HG02588 (cell line): ENCODE results near the gene GHSR.

Experiments
- ATAC-seq: cut with Tn5 transposase; IDR thresholded peaks from one replicate; pipeline ENCODE4 v1.9.1; 2021; ENCODE audit warnings: mild to moderate bottlenecking, moderate library complexity; ENCODE audit not compliant: unreplicated experiment

Gene GHSR, protein sequence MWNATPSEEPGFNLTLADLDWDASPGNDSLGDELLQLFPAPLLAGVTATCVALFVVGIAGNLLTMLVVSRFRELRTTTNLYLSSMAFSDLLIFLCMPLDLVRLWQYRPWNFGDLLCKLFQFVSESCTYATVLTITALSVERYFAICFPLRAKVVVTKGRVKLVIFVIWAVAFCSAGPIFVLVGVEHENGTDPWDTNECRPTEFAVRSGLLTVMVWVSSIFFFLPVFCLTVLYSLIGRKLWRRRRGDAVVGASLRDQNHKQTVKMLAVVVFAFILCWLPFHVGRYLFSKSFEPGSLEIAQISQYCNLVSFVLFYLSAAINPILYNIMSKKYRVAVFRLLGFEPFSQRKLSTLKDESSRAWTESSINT

DNA sequence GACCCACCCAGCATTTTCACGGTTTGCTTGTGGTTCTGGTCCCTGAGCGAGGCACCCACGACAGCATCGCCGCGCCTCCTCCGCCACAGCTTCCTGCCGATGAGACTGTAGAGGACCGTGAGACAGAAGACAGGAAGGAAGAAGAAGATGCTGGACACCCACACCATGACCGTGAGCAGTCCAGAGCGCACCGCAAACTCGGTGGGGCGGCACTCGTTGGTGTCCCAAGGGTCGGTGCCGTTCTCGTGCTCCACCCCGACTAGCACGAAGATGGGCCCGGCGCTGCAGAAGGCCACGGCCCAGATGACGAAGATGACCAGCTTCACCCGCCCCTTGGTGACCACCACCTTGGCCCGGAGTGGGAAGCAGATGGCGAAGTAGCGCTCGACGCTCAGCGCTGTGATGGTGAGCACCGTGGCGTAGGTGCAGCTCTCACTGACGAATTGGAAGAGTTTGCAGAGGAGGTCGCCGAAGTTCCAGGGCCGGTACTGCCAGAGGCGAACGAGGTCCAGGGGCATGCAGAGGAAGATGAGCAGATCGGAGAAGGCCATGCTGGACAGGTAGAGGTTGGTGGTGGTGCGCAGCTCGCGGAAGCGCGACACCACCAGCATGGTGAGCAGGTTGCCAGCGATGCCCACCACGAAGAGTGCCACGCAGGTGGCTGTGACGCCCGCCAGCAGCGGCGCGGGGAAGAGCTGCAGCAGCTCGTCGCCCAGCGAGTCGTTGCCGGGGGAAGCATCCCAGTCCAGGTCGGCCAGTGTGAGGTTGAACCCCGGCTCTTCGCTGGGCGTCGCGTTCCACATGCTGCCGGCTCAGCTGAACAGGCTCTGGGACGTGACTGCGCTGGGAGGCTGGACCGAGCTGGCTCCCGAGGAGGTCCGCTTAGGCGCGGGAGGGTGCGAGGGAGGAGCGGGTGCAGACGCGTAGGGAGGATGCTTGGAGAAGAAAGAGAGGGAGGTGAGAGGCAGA, at the start of gene GHSR:
Gene GHSR (minus strand): TSS at position 846 of the 969 bp plus-strand sequence. CDS start 43 bp downstream, at position 803.
- ATAC-seq: no peak

DNA sequence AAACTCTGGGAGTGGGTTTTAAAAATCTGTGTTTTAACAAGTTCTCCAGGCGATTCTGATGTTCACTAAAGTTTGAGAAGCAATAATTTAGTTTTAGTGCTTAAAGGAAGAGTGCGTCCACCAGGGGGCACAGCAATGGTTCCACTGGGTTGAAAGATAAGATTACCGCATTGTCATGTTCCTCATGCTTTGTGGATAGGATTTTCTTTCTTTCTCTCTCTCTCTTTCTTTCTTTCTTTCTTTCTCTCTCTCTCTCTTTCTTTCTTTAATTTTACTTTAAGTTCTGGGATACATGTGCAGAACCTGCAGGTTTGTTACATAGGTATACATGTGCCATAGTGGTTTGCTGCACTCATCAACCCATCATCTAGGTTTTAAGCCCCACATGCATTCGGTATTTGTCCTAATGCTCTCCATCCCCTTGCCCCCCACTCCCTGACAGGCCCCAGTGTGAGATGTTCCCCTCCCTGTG, 42.0 kb upstream of the GHSR start:
- peak; percentile 57 for ATAC-seq

DNA sequence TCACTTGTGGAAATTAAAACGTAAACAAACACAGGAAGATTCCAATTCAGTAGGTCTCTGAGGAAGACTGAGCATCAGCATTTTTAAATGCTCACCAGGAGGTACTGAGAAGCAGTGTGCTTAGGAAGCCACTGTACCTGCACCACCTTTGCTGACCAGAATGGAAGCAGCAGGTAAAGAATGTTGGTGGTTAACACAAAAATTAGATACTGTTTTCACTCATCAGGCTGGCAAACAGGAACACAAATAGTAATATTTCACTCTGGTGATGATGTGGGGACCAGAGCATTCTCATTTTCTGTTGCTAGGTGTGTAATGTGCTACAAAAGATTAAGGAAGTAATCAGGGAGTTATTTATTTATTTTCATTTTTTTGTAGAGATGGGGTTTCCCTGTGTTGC, 29.9 kb upstream of the GHSR start:
- no peak for ATAC-seq

DNA sequence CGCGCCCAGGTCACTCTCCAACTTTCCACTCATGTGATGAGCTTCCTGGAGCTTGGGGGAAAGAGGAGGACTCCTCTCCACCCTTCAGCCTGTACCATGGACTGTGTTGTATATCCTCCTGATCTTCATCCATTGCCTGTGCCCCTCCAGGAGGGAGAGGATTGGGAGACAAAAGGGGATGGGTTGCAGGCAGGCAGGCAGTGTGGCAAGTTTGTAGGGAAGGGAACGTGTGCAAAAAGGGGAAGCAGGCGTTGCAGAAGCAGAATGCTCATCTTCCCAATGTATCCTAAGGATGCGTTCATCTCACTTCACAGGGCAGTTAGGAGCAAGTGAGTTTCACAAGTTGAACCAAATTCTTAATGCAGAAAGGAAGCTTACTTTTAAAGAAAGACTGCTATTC, 28.1 kb upstream of the GHSR start:
- ATAC-seq: no peak

DNA sequence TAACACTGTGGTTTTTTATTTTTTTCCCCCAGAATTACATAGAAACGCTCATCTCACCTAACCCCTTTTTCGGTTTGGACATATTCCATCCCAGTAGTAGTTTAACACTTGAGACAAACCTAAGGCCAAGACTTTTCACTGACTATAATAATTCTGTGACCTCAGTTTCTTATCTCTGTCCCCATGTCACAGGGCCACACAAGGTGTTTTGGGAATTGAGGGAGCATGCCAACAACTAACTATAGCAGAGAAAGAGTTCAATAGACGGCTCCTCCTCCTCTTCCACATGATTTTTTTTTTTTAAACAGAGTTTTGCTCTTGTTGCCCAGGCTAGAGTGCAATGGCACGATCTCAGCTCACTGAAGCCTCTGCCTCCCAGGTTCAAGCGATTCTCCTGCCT, 27.4 kb upstream of the GHSR start:
- ATAC-seq: no peak

DNA sequence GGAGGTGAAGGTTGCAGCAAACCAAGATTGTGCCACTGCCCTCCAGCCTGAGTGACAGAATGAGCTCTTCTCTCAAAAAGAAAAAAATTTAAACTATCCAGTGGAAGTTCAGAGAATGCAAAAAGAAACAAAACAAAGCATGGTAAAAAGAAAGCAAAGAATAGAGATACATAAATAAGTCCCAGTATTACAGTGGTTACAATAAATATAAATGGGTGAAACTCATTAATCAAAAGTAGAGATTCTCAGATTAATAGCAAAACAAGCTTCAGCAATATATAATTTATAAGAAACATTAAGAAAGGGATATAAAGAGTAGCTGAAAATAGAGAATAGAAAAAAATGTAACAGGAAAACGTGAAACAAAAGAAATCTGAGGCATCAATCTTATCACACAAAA, 23.6 kb upstream of the GHSR start:
- no peak for ATAC-seq

DNA sequence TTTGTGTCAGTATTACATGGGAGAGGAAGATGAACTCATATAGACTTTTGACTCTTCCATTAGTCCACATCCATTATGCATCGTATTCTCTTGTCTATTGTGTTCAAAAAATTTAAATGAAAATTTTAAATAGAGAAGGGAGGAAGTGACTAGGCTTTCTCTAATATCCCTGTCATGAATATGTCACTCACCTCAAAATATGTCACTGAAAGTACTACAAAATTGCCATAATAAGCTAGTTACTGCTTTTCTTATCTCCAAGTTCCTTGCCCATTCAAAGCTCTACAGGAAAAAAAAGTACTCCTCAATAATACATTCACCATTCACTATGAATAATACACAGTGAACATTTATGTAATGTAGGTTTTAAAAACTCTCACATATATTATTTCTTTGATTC, 22.3 kb upstream of the GHSR start:
- ATAC-seq: no peak

DNA sequence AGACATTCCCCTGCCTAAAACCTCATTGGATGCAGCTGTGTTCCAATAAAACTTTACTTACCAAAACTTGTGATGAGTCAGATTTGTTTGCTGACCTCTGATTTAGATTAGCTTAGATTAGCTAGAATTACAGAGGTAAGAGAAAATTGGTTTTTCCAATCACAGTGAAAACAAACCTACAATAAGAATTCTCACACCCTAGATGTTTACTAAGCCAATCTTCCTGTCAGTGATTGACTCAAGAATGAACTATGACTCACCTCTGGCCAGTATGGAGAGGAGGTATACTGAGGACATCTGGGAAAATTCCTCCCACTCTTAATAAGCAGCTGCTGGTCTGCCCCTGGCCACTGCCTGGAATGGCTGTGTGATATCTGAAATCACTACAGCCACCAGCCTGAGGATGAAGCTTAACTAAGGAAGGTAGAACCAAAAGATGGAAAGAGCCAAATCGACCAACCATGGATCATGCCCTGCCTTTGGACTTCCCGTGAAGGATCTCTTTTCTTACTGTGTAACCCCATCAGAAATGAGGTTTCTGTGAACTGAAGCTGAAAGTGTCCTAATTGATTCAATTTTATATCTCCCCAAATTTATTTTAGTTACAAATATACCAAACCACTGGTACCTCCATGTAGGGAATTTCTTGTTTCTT, 19.0 kb upstream of the GHSR start:
- ATAC-seq: no peak

DNA sequence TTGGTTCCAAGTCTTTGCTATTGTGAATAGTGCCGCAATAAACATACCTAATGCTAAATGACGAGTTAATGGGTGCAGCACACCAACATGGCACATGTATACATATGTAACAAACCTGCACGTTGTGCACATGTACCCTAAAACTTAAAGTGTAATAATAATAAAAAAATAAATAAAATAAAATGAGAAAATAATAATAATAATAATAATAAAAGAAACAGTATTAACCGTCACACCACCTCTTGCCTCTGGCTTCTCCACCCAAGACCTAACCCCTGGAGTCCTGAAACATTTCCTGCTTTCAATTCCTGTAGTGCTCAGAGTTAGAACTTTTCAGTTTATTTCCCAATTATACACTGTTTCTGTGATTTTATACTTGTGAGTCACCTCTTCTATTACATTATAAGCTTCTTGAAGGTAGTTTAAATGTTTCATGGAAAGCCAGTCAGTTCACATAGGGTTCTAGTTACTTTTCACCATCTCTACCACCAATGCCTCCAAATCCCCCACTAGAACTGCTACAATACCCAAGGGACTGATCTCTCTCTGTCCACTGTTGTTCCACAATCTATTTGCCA, 18.4 kb upstream of the GHSR start:
- no peak for ATAC-seq

DNA sequence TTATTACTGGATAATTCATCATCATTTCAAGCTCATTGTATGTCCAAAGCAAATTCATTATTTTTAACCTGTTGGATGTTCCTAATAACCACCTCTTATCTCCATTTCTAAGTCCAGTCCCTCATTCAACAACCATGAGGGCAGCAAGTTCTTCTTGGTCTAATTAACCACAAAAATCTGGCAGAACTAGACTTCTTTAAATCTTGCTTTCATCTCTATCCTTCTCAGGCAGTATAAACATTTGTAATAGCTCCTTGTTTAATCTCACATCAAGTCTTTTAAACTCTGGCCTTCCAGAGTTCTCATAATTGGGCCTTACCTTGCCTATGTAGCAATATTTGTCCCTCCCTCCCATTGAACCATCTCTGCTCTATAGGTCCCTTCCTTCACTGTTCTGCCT, 17.0 kb upstream of the GHSR start:
- ATAC-seq: no peak

DNA sequence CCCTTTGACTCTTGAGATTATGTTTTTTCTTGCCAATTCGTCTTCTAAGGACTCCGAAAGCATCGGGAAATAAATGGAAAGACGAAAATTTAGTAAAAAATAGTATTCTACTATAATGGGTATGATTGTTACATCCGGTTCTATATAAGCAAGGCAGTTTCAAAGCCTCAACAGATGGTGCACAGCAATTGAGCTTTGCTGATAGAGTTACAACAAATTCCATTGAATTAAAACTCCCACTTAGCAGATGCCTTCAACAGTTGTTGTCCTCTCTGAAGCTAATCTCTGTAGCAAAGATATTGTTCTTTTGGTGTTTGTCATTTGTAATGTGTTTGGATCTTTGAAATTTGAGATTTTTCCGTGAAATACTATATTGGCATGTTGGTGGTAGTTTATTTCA, 16.1 kb upstream of the GHSR start:
- ATAC-seq: no peak

DNA sequence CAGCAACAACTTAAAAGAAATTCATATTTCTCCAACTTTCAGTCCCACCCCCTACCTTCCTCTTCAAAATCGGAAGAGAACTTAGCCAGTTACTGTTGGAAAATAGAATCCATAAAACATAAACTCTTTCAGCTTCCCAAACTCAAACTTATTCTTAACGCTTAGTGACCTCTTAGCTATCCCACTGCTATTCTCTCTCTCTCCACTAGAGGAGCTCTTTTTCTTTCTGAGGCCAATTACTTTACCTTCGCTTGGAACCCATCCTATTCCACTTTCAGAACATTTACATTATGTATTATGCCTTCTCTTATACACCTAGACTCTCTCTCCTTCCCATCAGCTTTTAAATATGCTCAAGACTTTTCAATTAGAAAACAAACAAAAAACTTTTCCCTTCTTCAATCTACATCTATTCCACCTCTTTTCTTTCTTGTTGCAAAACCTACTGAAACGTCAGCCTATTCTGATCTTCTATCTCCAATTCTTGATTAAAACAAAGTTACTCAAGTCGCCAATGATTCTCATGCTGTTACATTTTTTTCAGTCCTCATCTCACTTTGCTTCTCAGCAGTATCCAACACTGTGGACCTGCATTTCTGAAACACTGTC, 13.4 kb upstream of the GHSR start:
- ATAC-seq: no peak

DNA sequence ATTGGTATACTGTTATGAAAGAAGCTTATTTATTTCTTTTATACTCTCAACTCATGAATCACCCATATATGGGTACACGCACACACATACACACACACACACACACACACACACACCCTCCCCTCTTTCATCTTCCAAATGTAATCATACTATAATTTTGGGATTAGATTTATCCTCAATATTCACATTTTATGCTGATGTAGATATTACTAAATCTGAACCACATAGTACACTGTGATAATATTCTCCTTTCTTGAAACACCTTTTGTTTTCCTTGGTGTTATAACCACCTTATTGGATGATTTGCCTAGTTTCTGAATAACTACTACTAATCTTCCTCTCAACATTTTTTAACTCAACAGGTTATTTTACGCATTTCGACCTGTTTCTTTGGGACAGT, 8.1 kb upstream of the GHSR start:
- ATAC-seq: no peak

DNA sequence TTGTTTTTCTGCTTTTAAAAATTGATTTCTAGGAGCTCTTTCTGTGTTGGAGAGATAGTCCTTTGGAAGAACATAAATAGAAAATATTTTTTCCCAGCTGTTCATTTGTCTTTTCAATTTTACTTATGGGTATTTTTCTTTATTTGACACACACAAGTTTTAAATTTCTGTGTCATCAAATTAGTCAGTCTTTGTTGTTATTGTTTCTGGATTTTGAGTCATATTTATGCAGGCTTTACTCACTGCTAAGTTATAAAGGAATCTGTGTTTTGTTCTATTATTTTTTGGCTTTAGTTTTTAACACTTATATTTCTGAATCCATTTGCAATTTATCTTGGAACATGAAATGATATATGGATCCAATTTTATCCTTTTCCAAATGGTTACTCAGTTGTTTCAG, 5.9 kb upstream of the GHSR start:
- ATAC-seq: no peak

DNA sequence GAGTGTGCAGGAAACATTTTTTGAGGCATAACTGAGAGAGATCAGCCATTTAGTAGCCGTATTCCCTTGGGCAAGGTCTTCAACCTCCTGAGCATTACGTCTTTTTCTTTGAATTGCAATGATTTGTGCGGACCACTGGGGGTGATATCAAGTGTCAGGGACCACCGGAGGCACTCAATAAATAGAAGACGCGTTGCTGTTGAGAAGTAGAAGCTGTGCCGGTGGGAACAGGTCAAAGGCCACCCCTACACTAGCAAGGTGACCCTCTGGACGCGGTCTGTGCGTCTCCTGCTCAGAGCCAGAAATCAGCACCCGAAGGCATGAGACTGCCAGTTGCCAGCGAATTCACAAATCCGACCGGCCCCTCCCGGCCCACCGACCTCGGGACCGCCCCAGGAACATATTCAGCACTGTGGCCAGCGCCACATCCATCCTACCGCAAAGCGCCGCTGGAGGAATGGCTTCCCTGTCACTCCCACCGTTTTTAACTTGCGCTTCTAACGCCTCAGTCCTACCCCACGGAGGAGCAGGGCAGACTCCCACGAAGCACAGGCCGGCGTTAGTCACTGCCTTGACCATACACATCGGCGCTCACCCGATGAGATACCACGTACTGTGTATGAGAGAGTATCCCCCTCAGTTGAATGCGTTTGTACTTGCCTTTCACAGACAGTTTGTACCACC, 1.4 kb upstream of the GHSR start:
- no peak for ATAC-seq

DNA sequence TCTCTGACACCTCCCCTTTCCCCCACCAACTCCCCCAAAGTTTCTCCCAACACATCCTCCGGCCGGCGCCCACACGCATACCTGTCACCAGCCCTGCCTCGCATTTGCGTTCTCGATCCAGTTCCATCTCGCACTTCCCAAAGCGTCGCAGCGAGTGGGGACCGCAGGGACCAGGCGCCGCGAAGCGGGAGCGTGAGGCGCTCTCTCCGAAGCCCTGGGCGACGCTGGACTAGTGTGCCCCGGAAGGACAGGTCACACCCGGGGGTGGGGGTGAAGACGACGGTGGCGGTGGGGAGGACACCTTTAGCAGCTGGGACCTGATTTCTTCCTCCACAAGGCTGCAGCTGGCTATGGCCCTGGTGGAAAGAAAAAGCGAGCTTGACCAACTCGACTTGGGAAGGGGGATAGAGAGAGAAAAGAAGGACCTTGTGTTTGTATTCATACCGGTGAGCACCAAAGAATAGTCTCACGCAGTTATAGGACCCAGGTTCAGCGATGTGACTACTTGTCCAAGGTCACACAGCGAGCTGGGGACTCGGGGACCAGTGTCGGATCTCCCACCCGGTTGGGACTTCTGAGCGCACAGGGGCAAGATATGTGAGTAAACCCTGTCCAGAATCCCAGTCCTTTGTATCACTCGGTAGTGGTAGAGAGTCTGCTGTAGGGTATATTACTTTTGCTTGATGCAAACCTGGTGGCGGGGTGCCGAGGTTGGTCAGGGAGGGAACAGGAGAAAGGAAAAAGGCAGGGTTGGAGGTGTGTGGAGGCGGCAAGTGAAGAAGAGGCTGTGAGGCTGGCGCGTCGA, 607 bp upstream of the GHSR start:
- no peak for ATAC-seq

DNA sequence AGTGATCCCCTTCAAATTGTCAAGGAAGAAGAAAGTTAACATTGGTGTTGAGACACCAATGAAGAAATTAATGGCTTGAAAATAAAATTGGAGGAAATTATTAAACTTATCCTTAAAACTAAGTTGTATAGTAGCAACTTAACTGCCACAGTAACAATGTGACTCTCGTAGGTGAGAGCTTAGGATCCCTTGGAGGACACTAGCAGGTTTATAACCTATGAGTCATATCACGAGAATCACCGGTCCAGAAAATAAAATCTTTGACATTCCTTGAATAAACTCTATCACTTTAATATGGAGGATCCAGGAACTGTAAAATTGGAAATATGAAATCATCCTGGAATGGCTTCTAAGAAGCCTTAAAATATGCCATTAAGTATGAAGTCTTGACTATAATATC, 2.1 kb downstream of the GHSR start:
- ATAC-seq: no peak

DNA sequence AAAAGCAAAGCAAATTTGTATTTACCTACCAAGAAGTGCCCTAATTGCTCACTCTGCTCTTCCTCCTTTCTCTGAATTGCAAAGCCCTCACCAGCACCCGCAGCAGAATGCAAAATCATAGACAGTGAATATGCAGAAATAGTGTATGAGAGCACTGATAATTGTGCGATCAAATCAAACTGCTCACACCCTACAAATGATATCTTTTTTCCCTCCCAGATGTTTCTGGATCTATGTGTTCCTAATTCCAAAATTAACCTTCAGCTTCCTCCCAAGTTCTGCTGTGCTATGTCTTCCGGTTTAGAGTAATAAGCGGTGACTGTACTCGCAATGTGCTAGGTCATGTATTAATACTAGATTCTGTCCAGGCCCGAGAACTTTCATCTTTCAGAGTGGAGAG, 3.4 kb downstream of the GHSR start:
- no peak for ATAC-seq

DNA sequence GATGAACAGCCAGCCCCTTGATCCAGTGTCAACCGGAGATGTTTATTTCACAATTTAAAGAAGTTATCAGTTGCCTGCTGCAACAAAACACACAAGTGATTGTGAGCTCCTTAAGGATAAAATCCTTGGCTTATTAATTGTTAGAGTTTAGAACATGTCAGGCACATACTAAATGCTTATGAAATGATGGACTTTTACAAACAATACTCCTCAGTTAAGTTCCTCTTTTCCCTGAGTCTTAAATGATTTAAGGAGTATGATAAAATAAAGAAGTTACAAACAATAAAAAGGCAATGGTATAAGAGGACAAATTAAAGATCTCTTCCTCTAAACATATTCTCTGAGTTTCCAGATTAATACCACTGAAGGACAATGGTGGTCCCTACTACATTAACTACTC, 5.7 kb downstream of the GHSR start:
- ATAC-seq: no peak
